DND-41 (cell line): ENCODE data around the gene ANK3.

Source experiments
- ATAC-seq: fragments of 200-7000 bp; cut with Tn5 transposase; 3 replicates; pipeline ENCODE4 v1.9.1; 2021; ENCODE audit warnings: low read depth; ENCODE audit not compliant: insufficient read depth
- DNase-seq: peaks from one replicate; pipeline ENCODE4 v3.0.0-alpha.2; 2020
- H2AFZ ChIP-seq: 2 replicates; pipeline ENCODE4 v1.6.0; 2012; ENCODE audit warnings: low read depth, low read length
- H3K27ac ChIP-seq: 2 replicates; pipeline ENCODE4 v1.5.1; 2012; ENCODE audit warnings: low read length, inconsistent platforms
- H3K27me3 ChIP-seq: fragments of 200-600 bp; sonication (generic); 2 replicates; pipeline ENCODE4 v1.6.0; 2012; ENCODE audit warnings: low read length, mild to moderate bottlenecking, inconsistent platforms; ENCODE audit not compliant: insufficient read depth, poor library complexity
- H3K36me3 ChIP-seq: 2 replicates; pipeline ENCODE4 v1.5.1; 2012; ENCODE audit warnings: low read length, inconsistent platforms; ENCODE audit not compliant: insufficient read depth
- H3K4me1 ChIP-seq: 2 replicates; pipeline ENCODE4 v1.5.1; 2012; ENCODE audit warnings: mild to moderate bottlenecking, low read length; ENCODE audit not compliant: insufficient read depth
- H3K4me2 ChIP-seq: 2 replicates; pipeline ENCODE4 v1.6.0; 2012; ENCODE audit warnings: mild to moderate bottlenecking, moderate library complexity, low read length, inconsistent platforms; ENCODE audit not compliant: insufficient read depth
- H3K4me3 ChIP-seq, 2 experiments: fragments of 200-600 bp in 1 of 2; shearing (Covaris generic) in 1 of 2; 2 replicates each; pipeline ENCODE4 v1.5.1; 2012 to 2016; ENCODE audit warnings: inconsistent platforms in 2 of 2, low read length in 2 of 2, mild to moderate bottlenecking in 2 of 2, low read depth in 1 of 2, moderate library complexity in 1 of 2
- H3K79me2 ChIP-seq: 2 replicates; pipeline ENCODE4 v1.6.0; 2012; ENCODE audit warnings: low read length, inconsistent platforms; ENCODE audit not compliant: insufficient read depth
- H3K9ac ChIP-seq: 2 replicates; pipeline ENCODE4 v1.6.0; 2012; ENCODE audit warnings: low read depth, mild to moderate bottlenecking, inconsistent platforms, low read length, moderate library complexity
- H3K9me3 ChIP-seq: 2 replicates; pipeline ENCODE4 v1.5.1; 2012; ENCODE audit warnings: low read length, moderate library complexity, mild to moderate bottlenecking, inconsistent platforms; ENCODE audit not compliant: insufficient read depth, severe bottlenecking
- H4K20me1 ChIP-seq: 2 replicates; pipeline ENCODE4 v1.6.0; 2012; ENCODE audit warnings: low read length; ENCODE audit not compliant: insufficient read depth
- EZH2 ChIP-seq: IDR thresholded peaks from 3 replicates; pipeline ENCODE4 v1.6.1; 2012; ENCODE audit warnings: borderline replicate concordance, low read depth, mild to moderate bottlenecking, moderate library complexity, low read length, inconsistent platforms; ENCODE audit not compliant: severe bottlenecking
- TF ChIP-seq, protein P1 (sequence below): IDR thresholded peaks from 2 replicates; pipeline ENCODE4 v1.5.1; 2012; ENCODE audit warnings: borderline replicate concordance, low read length, moderate library complexity, mild to moderate bottlenecking; ENCODE audit not compliant: poor library complexity, severe bottlenecking; ENCODE audit errors: extremely low read depth

ANK3 gene

DNA sequence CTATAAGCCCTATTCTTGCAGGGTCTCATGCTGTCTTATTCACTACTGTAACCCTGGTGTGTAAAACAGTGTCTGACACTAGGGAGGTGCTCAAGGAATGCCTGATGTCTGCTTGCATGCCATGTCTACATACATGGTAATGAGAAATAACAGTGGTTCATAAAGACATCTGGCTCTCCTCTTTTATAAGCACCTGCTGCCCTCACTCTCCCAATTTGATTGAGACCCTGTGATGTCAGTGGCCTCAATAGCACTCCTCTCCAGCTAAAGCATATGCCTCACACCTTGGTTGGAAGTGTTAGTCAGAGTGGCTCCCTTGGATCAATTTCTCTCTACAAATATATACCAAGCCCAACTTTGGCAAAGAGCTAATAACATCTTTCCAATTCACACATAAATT, 30.6 kb downstream of the ANK3 start:
- H3K27me3 ChIP-seq = no peaks in the 10 kb centered on the region
- H3K4me3 ChIP-seq = no peak overlapping the region
- H3K79me2 ChIP-seq = no peaks in the 10 kb centered on the region
- no peaks in the 10 kb centered on the region for H3K4me1 ChIP-seq
- H3K9me3 ChIP-seq = no peaks in the 10 kb centered on the region
- H3K36me3 ChIP-seq = no peaks in the 10 kb centered on the region
- H4K20me1 ChIP-seq = no peaks in the 10 kb centered on the region
- H3K4me2 ChIP-seq = no peak overlapping the region
- no peak overlapping the region for H3K27ac ChIP-seq
- no peak overlapping the region for H3K9ac ChIP-seq
- no peak overlapping the region for H2AFZ ChIP-seq
- no peak for ATAC-seq
- DNase-seq = no peak
- no peak for TF ChIP-seq EZH2
- TF ChIP-seq, protein P1, sequence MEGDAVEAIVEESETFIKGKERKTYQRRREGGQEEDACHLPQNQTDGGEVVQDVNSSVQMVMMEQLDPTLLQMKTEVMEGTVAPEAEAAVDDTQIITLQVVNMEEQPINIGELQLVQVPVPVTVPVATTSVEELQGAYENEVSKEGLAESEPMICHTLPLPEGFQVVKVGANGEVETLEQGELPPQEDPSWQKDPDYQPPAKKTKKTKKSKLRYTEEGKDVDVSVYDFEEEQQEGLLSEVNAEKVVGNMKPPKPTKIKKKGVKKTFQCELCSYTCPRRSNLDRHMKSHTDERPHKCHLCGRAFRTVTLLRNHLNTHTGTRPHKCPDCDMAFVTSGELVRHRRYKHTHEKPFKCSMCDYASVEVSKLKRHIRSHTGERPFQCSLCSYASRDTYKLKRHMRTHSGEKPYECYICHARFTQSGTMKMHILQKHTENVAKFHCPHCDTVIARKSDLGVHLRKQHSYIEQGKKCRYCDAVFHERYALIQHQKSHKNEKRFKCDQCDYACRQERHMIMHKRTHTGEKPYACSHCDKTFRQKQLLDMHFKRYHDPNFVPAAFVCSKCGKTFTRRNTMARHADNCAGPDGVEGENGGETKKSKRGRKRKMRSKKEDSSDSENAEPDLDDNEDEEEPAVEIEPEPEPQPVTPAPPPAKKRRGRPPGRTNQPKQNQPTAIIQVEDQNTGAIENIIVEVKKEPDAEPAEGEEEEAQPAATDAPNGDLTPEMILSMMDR = no peak

DNA sequence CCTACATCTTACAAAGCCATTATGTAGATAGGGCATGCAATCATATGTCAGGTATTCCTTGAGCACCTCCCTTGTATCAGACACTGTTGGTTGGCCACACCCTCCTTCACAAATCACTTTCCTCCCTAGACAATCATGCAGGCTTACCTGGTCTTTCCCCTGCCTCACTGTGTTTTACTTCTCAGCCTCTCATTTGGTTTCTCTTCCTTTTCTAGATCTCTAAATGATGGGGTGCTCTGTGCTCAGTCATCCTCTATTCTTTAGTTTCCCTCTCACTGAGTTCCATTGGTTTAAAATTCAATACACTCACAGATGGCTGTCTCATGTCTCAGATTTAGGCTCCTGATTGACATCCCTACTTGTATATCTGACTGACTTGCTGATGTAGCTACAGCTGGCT, 31.4 kb downstream of the ANK3 start:
- no peak overlapping the region for H3K4me3 ChIP-seq
- no peak overlapping the region for H2AFZ ChIP-seq
- no peak overlapping the region for H3K4me2 ChIP-seq
- TF ChIP-seq EZH2 = no peak
- TF ChIP-seq, protein P1 = no peak
- DNase-seq (no peak), ATAC-seq (no peak)
- H3K79me2 ChIP-seq = no peaks in the 10 kb centered on the region
- H3K9me3 ChIP-seq = no peaks in the 10 kb centered on the region
- H4K20me1 ChIP-seq = no peaks in the 10 kb centered on the region
- no peak overlapping the region for H3K9ac ChIP-seq
- no peaks in the 10 kb centered on the region for H3K36me3 ChIP-seq
- no peak overlapping the region for H3K27ac ChIP-seq
- H3K4me1 ChIP-seq = no peaks in the 10 kb centered on the region
- H3K27me3 ChIP-seq = no peaks in the 10 kb centered on the region

DNA sequence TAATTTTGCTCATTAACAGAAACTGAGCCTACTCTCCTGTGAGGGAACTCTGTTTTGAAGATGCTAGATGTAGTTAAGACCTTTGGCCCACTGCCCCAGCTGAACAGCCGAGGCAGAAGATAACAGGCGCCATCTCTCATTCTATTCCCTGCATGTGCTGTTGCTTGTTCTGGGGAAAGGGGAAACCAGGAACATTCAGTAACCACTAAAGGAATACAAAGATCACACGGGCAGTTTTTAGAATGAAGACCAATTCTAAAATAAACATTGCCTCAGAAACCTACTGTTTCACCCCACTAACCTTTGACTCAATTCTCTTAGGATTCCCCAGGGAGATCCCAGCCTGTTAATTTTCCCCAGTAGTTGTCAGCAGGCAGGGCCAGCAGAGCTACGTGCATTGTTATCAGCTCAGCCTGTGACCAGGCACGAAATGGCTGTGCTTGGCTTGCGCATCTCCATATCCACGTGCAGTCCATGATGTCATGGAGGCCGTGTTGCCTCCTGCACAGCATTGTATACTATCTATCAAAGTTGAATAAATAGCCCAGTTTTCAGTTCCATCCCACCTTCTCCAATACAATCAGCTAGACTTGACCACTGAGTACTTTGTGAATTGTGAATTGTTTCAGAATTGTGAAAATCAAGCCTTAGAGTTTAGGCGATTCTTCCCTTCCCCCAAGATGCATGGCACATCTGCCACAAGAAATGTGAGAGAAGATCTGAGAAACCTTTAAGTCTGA, 36.0 kb downstream of the ANK3 start:
- ATAC-seq = no peak
- no peak overlapping the region for H3K4me3 ChIP-seq
- no peak overlapping the region for H3K9ac ChIP-seq
- no peaks in the 10 kb centered on the region for H3K27me3 ChIP-seq
- no peak overlapping the region for H3K27ac ChIP-seq
- no peak overlapping the region for H2AFZ ChIP-seq
- no peaks in the 10 kb centered on the region for H3K79me2 ChIP-seq
- H3K9me3 ChIP-seq = no peaks in the 10 kb centered on the region
- no peaks in the 10 kb centered on the region for H4K20me1 ChIP-seq
- H3K4me2 ChIP-seq = no peak overlapping the region
- TF ChIP-seq, protein P1 = no peak
- TF ChIP-seq EZH2 = no peak
- no peak for DNase-seq
- no peaks in the 10 kb centered on the region for H3K4me1 ChIP-seq
- no peaks in the 10 kb centered on the region for H3K36me3 ChIP-seq
